Loucy (cell line): ENCODE data around the gene ENO1.

ENCODE experiments used
- H2AFZ ChIP-seq: fragments of 200-600 bp; sonication (generic); 2 replicates; pipeline ENCODE4 v1.6.0; 2016; ENCODE audit warnings: antibody characterized with exemption, mild to moderate bottlenecking, low read length, moderate library complexity
- H3F3A ChIP-seq: fragments of 200-600 bp; 2 replicates; pipeline ENCODE4 v1.6.0; 2016; ENCODE audit warnings: antibody characterized with exemption, low read depth, mild to moderate bottlenecking
- H3K27me3 ChIP-seq: fragments of 200-600 bp; sonication (generic); 2 replicates; pipeline ENCODE4 v1.6.1; 2014; ENCODE audit warnings: low read length, mild to moderate bottlenecking; ENCODE audit not compliant: insufficient read depth, poor library complexity, severe bottlenecking
- H3K36me3 ChIP-seq: fragments of 200-600 bp; sonication (generic); 2 replicates; pipeline ENCODE4 v1.6.1; 2016; ENCODE audit warnings: low read length; ENCODE audit not compliant: insufficient read depth
- H3K4me1 ChIP-seq: fragments of 200-600 bp; sonication (generic); 2 replicates; pipeline ENCODE4 v1.5.1; 2014; ENCODE audit warnings: low read length, mild to moderate bottlenecking; ENCODE audit not compliant: insufficient read depth, poor library complexity, severe bottlenecking
- H3K4me2 ChIP-seq: fragments of 200-600 bp; sonication (generic); 2 replicates; pipeline ENCODE4 v1.6.0; 2014; ENCODE audit warnings: antibody characterized with exemption, low read length, low read depth, mild to moderate bottlenecking; ENCODE audit not compliant: poor library complexity, severe bottlenecking
- H3K4me3 ChIP-seq: fragments of 200-600 bp; sonication (generic); 2 replicates; pipeline ENCODE4 v1.5.1; 2014; ENCODE audit warnings: low read length, mild to moderate bottlenecking, mixed read lengths; ENCODE audit not compliant: poor library complexity, severe bottlenecking
- H3K79me2 ChIP-seq: fragments of 200-600 bp; sonication (generic); 2 replicates; pipeline ENCODE4 v1.6.1; 2014; ENCODE audit warnings: low read length; ENCODE audit not compliant: insufficient read depth
- H3K9ac ChIP-seq: fragments of 200-600 bp; sonication (generic); 2 replicates; pipeline ENCODE4 v1.6.0; 2014; ENCODE audit warnings: mild to moderate bottlenecking, low read depth, low read length, moderate library complexity; ENCODE audit not compliant: poor library complexity, severe bottlenecking
- H3K9me2 ChIP-seq: fragments of 200-600 bp; sonication (generic); replicated peaks from 2 replicates; pipeline ENCODE4 v1.6.1; 2016; ENCODE audit warnings: low read depth, low read length, mixed read lengths
- H3K9me3 ChIP-seq: fragments of 200-600 bp; sonication (generic); 2 replicates; pipeline ENCODE4 v1.6.1; 2014; ENCODE audit warnings: mild to moderate bottlenecking, antibody characterized with exemption, low read length, low read depth; ENCODE audit not compliant: insufficient read depth
- H4K20me1 ChIP-seq: fragments of 200-600 bp; sonication (generic); 2 replicates; pipeline ENCODE4 v1.6.0; 2014; ENCODE audit warnings: antibody characterized with exemption, low read length, mild to moderate bottlenecking; ENCODE audit not compliant: insufficient read depth, poor library complexity, severe bottlenecking
- EZH2phosphoT487 ChIP-seq: fragments of 200-600 bp; IDR thresholded peaks from 2 replicates; pipeline ENCODE4 v1.6.1; 2018; ENCODE audit warnings: antibody characterized with exemption, mild to moderate bottlenecking, moderate library complexity, borderline replicate concordance
- TF ChIP-seq, protein P1 (sequence below): fragments of 200-600 bp; sonication (generic); conservative IDR thresholded peaks from 2 replicates; pipeline ENCODE4 v1.5.1; 2014; ENCODE audit warnings: mild to moderate bottlenecking, antibody characterized with exemption, low read length

ENO1 gene

DNA sequence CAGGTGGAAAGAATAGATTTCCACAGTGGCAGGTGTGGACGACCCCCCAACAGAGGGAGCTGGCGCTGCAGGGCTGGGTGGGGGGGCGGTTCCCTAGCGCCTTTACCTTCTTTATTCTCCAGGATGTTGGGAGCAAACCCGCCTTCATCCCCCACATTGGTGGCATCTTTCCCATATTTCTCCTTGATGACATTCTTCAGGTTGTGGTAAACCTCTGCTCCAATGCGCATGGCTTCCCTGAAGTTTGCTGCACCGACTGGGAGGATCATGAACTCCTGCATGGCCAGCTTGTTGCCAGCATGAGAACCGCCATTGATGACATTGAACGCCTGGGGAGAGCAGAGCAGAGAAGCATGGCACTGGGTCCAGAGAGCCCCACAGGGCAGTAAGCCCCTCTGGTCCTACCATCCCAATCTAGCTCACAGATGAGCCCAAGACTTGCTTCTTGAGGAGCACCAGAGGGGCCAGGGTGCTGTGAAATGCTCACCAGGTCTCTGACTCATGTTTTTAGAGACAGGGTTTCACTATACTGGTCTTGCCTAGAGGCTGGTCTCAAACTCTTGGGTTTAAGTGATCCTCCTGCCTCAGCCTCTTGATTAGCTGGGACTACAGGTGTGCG is 12.2 kb downstream of the ENO1 start:
- Histone ChIP-seq H3K4me3 (no peak overlapping the region), H3K9me2 (no peaks in the 10 kb centered on the region), H3K9ac (no peak overlapping the region), H2AFZ (no peak overlapping the region), H3K4me1 (peaks cover 65% of the 10 kb centered on the region), H3K9me3 (no peaks in the 10 kb centered on the region), H3K79me2 (peaks cover 100% of the 10 kb centered on the region), H4K20me1 (peaks cover 99% of the 10 kb centered on the region), H3K4me2 (peak overlapping the region; percentile 39), H3F3A (peaks cover 18% of the 10 kb centered on the region; the same call in 1 of the 2 replicates), H3K27me3 (no peaks in the 10 kb centered on the region), H3K36me3 (peaks cover 98% of the 10 kb centered on the region)
- TF ChIP-seq EZH2phosphoT487, result no peak
- TF ChIP-seq, protein P1, sequence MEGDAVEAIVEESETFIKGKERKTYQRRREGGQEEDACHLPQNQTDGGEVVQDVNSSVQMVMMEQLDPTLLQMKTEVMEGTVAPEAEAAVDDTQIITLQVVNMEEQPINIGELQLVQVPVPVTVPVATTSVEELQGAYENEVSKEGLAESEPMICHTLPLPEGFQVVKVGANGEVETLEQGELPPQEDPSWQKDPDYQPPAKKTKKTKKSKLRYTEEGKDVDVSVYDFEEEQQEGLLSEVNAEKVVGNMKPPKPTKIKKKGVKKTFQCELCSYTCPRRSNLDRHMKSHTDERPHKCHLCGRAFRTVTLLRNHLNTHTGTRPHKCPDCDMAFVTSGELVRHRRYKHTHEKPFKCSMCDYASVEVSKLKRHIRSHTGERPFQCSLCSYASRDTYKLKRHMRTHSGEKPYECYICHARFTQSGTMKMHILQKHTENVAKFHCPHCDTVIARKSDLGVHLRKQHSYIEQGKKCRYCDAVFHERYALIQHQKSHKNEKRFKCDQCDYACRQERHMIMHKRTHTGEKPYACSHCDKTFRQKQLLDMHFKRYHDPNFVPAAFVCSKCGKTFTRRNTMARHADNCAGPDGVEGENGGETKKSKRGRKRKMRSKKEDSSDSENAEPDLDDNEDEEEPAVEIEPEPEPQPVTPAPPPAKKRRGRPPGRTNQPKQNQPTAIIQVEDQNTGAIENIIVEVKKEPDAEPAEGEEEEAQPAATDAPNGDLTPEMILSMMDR, result no peak

DNA sequence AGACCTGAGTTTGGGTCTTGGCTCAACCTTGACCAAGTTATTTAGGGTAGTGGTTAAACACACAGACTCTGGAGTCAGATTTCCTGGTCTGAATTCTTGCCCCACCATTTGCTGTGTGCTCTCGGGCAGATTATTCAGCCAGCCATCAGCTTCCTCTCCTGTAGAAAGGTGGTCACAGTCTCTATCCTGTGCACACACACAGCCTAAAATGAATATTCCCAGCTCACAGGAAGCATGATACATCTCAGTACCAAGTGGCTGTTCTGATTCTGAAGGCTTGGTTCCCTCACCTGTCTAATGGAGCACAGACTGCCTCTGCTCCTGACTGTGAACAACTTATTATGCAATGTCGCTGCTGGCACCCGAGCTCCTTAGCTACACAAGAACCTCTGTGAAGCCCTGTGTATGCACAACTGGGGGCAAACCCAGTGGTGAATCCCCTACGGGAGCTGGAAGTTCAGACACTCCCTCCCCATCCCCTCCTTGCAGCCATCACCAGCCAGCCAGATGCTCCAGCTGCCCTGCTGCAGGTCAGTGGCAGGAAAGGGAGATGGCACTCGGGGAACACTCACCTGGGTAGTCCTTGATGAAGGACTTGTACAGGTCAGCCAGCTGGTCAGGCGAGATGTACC is 13.7 kb downstream of the ENO1 start:
- H3K27me3 ChIP-seq, result no peaks in the 10 kb centered on the region
- H2AFZ ChIP-seq, result no peak overlapping the region
- no peak overlapping the region for H3K9ac ChIP-seq
- H3F3A ChIP-seq, result peaks cover 24% of the 10 kb centered on the region; the same call in 1 of the 2 replicates
- H3K9me2 ChIP-seq, result no peaks in the 10 kb centered on the region
- no peak overlapping the region for H3K4me3 ChIP-seq
- H3K79me2 ChIP-seq, result peaks cover 100% of the 10 kb centered on the region
- peaks cover 64% of the 10 kb centered on the region for H3K4me1 ChIP-seq
- H3K4me2 ChIP-seq, result peak overlapping the region; percentile 64
- no peak for TF ChIP-seq EZH2phosphoT487
- TF ChIP-seq, protein P1, result no peak
- peaks cover 98% of the 10 kb centered on the region for H4K20me1 ChIP-seq
- no peaks in the 10 kb centered on the region for H3K9me3 ChIP-seq
- H3K36me3 ChIP-seq, result peaks cover 97% of the 10 kb centered on the region

DNA sequence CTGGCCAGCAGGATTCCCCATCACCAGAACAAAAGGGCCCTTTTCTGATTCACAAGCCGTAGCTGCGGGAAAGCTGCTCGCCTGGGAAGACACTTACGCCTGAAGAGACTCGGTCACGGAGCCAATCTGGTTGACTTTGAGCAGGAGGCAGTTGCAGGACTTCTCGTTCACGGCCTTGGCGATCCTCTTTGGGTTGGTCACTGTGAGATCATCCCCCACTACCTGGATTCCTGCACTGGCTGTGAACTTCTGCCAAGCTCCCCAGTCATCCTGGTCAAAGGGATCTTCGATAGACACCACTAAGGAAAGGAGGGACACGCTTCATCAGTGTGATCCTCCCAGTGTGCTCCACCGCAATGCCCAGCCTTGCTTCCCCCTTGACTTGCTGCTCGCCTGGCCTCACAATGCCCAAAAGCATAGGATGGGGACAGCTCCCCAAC is 14.7 kb downstream of the ENO1 start:
- Histone ChIP-seq H2AFZ (no peak overlapping the region), H3K4me2 (peak overlapping the region; percentile 64), H3K79me2 (peaks cover 89% of the 10 kb centered on the region), H4K20me1 (peaks cover 97% of the 10 kb centered on the region), H3F3A (peaks cover 29% of the 10 kb centered on the region), H3K9me2 (no peaks in the 10 kb centered on the region), H3K27me3 (no peaks in the 10 kb centered on the region), H3K4me3 (peak overlapping the region; percentile 8), H3K4me1 (peaks cover 69% of the 10 kb centered on the region), H3K36me3 (peaks cover 95% of the 10 kb centered on the region), H3K9me3 (no peaks in the 10 kb centered on the region), H3K9ac (peak overlapping the region; percentile 8)
- no peak for TF ChIP-seq EZH2phosphoT487
- TF ChIP-seq, protein P1, result no peak
